ES-I3 (cell line): ENCODE data around the gene DVL3.
"Not testable (repeated sequence)": the region's sequence is repeated elsewhere in the genome, so short reads cannot be mapped to it uniquely, and the experiment has no call there.

Experiments used
- H3K36me3 ChIP-seq: 2 replicates; pipeline ENCODE4 v1.6.1; 2013; ENCODE audit warnings: mild to moderate bottlenecking, low read length, control low read depth, moderate library complexity; ENCODE audit not compliant: insufficient read depth
- H3K4me1 ChIP-seq: 2 replicates; pipeline ENCODE4 v1.6.1; 2013; ENCODE audit warnings: mild to moderate bottlenecking, control low read depth, low read length; ENCODE audit not compliant: insufficient read depth
- H3K9ac ChIP-seq: 2 replicates; pipeline ENCODE4 v1.6.1; 2013; ENCODE audit warnings: low read depth, mild to moderate bottlenecking, low read length, moderate library complexity
- H3K9me3 ChIP-seq: 2 replicates; pipeline ENCODE4 v1.6.1; 2013; ENCODE audit warnings: mild to moderate bottlenecking, low read length, moderate library complexity; ENCODE audit not compliant: control insufficient read depth, insufficient read depth

Gene DVL3

DNA sequence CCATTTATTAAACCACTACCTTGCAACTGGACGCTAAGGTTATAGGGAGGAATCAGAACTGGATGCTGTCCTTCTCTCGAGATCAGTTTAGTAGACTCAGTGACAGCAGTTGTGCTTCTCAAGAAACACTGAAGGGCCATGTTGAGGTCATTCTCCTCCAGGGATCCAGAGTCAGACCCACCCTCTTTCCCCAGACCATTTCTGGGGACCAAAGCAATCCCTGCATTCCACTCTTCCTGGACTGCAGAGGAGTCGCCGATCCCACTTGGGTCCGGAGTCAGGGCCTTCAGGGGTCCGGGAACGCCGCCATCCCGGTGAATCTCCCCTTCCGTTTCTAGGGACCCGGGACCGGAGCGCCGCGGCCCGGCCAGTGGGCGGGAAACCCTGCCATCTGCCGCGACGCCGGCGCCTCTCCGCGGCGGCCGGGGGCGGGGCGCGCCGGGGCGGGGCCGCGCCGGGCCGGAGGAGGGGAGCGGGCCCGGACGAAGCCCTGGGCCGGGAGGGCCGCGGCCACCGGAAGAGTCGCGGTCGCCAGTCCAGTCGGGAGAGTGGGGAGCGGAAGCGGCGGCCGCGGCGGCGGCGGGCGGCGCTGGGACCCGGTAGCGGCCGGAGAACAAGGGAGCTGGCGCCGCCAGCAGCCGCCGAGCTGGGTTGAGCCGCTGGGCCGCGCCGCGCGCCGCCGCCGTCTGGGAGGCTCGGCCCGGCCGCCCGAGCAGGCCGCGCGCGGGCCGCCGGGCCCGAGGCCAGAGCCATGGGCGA lies at the start of gene DVL3:
Gene DVL3 (plus strand): TSS at position 493 of the 759 bp plus-strand sequence. CDS start 259 bp downstream, at position 752.
- H3K9me3 ChIP-seq = no peaks in the 10 kb centered on the region
- peak within 1 kb of the TSS; percentile 99 for H3K9ac ChIP-seq
- no peaks in the 10 kb centered on the region for H3K36me3 ChIP-seq
- H3K4me1 ChIP-seq = peaks cover 7% of the 10 kb centered on the region; the same call in 1 of the 2 replicates

DNA sequence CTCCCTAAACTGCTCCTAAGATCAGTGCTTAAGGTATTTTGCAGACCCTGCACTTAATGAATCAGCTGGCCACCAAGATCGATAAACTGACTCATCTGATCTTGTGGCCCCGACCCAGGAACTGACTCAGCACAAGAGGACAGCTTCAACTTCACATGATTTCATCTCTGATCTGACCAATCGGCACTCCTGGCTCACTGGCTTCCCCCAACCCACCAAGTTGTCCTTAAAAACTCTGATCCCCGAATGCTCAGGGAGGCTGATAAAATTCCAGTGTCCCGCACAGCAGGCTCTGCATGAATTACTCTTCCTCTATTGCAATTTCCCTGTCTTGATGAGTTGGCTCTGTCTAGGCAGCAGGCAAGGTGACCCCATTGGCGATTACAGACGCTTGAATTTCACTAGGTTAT lies 44.9 kb upstream of the DVL3 start:
- H3K9ac ChIP-seq = no peak overlapping the region
- no peaks in the 10 kb centered on the region for H3K4me1 ChIP-seq
- no peaks in the 10 kb centered on the region for H3K9me3 ChIP-seq
- no peaks in the 10 kb centered on the region for H3K36me3 ChIP-seq

DNA sequence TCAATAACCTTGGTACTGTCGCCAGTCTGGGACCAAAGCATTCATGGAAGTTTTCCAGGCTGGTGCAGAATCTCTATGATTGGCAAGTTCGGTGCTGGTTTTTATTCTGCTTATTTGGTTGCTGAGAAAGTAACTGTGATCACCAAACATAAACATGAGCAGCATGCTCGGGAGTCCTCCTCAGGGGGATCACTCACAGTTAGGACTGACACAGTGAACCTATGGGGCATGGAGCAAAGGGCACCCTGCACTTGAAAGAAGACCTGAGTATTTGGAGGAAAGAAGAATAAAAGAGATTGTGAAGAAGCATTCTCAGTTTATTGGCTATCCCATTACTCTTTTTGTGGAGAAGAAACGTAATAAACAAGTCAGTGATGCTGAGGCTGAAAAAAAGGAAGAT lies 39.2 kb upstream of the DVL3 start:
- no peak overlapping the region for H3K9ac ChIP-seq

DNA sequence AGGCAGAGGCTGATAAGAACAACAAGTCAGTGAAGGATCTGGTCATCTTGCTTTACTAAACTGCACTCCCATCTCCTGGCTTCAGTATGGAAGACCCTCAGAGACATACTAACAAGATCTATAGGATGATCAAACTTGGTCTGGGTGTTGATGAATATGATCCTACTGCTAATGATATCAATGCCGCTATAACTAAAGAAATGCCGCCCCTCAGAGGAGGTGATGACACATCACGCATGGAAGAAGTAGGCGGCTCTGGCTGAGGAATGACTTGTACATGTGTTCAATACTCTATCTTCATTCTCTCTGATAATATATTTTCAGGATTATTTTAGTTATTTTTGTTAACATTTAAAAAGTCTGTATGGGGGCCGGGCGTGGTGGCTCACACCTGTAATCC lies 37.5 kb upstream of the DVL3 start:
- H3K36me3 ChIP-seq = no peaks in the 10 kb centered on the region
- H3K4me1 ChIP-seq = no peaks in the 10 kb centered on the region
- no peak overlapping the region for H3K9ac ChIP-seq
- H3K9me3 ChIP-seq = no peaks in the 10 kb centered on the region

More for the DNA sequence above, 39.2 kb upstream of the DVL3 start:
- Histone ChIP-seq H3K9me3 (no peaks in the 10 kb centered on the region), H3K4me1 (no peaks in the 10 kb centered on the region), H3K36me3 (no peaks in the 10 kb centered on the region)

DNA sequence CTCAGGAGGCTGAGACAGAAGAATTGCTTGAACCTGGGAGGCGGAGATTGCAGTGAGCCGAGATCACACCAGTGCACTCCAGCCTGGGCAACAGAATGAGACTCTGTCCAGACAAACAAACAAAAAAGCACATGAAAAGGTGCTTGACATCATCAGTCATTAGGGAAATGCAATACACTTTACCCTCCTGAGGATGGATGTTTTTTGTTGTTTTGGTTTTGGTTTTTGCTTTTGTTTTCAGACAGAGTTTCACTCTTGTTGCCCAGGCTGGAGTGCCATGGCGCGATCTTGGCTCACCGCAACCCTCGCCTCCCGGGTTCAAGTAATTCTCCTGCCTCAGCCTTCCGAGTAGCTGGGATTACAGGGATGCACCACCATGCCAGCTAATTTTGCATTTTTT lies 34.1 kb upstream of the DVL3 start:
- H3K9me3 ChIP-seq, H3K4me1 ChIP-seq, H3K36me3 ChIP-seq, H3K9ac ChIP-seq: not testable (repeated sequence)

DNA sequence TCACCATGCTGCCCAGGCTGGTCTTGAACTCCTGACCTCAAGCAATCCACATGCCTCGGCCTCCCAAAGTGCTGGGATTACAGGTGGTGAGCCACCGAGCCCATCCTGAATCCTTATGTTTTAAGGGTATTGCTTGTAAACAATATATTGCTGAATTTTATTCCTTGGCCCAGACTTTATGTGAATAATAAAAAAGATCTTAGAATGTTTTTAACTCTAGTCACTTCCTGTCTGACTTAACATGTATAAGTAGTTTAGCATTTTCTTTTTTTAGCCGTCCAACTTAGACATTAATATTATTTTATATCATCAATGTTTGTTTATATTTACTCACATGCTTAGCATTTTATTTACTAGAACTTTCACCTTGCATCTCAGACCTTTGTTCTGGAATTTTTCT lies 29.2 kb upstream of the DVL3 start:
- Histone ChIP-seq H3K4me1 (no peaks in the 10 kb centered on the region), H3K9ac (no peak overlapping the region), H3K36me3 (no peaks in the 10 kb centered on the region), H3K9me3 (no peaks in the 10 kb centered on the region)

DNA sequence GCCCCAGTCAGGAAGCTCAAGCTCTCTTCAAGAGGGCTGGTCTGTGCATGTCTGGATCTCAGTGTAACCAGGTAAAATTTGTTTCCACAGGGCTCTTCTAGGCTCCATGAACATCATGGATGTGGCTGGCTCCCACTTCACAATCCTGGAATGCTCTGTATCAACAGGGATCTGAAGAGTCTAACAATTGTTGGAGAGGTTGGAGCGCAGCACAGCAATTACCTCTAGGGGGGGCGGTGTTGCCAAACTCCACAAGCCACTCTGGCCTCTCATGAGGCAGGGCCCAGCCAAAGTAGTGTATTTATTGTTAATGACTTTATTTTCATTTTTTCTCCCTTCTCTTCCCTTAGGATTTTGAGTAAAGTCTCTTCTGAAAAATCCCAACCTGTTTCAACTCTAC lies 26.2 kb upstream of the DVL3 start:
- Histone ChIP-seq H3K9ac (no peak overlapping the region), H3K9me3 (no peaks in the 10 kb centered on the region), H3K36me3 (no peaks in the 10 kb centered on the region), H3K4me1 (no peaks in the 10 kb centered on the region)

DNA sequence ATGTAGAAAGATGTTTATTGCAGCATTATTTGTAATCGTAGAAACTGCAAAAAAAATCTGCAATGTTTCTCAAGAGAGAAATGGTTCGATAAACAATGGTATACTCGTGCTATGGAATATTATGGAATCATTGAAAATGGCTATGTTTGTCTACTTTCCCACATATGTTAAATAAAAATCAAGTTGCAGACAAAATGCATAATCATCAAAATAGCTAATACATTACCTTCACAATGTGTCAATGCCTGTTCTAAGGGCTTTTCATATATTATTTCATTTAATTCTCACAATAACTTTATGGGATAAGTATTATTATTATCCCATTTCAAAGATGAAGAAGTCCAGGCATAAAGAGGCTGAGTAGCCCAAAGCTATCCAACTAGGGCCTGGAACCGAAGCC lies 22.2 kb upstream of the DVL3 start:
- no peak overlapping the region for H3K9ac ChIP-seq
- H3K4me1 ChIP-seq = 0 out of 2 replicates have a peak, but pooled peaks cover 4% of the 10 kb centered on the region
- H3K36me3 ChIP-seq = 0 out of 2 replicates have a peak, but pooled peaks cover 4% of the 10 kb centered on the region
- H3K9me3 ChIP-seq = no peaks in the 10 kb centered on the region

DNA sequence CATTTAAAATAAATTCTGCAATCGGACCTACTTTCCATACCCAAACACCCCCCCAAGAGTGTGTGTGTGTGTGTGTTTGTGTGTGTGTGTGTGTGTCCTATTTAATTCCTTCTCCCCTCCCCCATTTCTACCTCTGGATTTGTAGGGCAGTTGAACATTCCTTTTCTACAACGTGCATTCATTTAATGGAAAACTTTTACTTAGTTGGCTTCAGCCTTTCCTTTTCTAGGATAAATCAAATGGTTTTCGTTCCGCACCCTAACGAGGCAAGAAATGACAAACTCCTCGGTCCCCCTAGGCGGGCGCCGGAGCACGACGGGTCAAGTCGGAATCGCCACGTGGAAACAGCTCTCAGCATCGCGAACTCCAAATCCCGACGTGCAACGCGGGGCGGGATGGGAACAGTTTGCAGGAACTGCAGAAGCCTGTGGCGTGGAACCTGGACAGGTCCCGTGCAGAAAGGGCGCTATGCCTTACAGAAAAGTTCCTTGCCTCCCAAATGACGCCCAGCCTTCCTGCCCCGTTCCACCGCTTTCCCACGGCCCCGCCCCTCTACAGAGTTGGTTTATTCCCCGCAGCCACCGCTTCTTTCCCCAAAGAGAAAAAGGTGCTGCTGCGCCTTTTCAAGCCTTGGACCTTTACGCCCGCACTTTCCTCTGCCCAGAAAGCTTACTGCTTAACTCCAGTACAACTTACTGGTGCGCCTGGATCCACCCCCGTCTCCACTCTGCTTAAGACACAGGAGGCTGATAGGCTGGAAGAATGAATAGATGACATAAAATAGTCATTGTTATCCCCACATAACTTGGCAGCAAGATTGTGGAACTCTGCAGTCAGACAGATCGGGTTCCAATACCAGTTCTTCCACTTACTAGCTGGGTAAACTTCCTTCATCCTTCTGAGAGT lies 21.1 kb upstream of the DVL3 start:
- H3K4me1 ChIP-seq = 0 out of 2 replicates have a peak, but pooled peaks cover 4% of the 10 kb centered on the region
- peak overlapping the region; percentile 93 for H3K9ac ChIP-seq
- no peaks in the 10 kb centered on the region for H3K9me3 ChIP-seq
- H3K36me3 ChIP-seq = 0 out of 2 replicates have a peak, but pooled peaks cover 5% of the 10 kb centered on the region

DNA sequence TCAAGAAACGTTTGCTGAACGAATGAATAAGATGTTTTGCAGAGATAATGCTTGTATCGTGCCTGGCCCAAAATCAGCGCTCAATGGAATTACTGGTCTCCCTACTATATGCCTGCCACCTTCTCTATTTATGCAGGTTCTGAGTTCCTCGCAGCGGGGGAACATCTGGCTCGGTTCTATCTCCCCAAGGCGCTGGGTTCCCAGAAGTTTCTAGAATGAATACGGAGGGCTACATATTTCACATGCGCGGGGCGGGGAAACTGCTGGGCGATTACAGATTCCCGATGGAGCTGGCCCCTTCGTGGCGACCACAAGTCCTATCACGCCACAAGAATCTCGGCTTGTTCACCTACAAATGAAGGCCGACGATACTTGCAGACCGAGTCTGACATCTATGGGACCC lies 20.4 kb upstream of the DVL3 start:
- H3K9me3 ChIP-seq = no peaks in the 10 kb centered on the region
- H3K9ac ChIP-seq = peak overlapping the region; percentile 93
- H3K4me1 ChIP-seq = 0 out of 2 replicates have a peak, but pooled peaks cover 4% of the 10 kb centered on the region
- H3K36me3 ChIP-seq = 0 out of 2 replicates have a peak, but pooled peaks cover 5% of the 10 kb centered on the region

DNA sequence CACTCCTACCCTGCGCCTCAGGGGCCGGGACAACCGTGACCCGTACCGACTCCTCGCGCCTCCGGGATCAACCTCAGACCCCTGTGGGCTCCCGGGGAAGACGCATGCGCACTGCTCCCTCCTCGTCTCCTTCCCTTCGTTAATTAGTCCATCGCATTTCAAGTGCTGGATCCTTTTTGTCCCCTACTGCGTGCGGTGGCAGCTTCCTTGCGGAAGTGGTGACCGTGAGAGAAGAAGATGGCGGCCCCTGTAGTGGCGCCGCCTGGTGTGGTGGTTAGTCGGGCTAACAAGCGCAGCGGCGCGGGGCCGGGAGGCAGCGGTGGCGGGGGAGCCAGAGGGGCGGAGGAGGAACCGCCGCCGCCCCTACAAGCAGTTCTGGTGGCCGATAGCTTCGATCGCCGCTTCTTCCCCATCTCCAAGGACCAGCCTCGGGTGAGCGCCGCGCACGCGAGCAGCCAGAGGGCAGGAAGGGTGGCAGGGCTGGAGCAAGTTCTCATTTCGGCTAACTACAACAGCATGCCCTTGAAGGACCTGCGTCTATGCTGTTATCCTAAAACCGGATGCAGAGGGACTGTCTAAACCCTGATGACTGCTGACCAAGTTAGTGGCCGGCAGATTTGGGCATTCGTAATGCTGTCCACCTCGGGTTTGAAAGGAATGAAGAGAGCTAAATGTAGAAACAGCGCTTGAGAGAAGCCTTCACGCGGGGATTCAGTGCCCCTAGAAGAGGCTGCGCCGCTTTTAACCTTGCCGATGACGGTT lies 19.8 kb upstream of the DVL3 start, which contains the start of gene EIF2B5:
Gene EIF2B5 (plus strand): TSS at position 210 of the 762 bp plus-strand sequence. CDS start 28 bp downstream, at position 238.
- Histone ChIP-seq H3K4me1 (0 out of 2 replicates have a peak, but pooled peaks cover 4% of the 10 kb centered on the region), H3K9ac (peak within 1 kb of the TSS; percentile 93), H3K9me3 (no peaks in the 10 kb centered on the region), H3K36me3 (0 out of 2 replicates have a peak, but pooled peaks cover 5% of the 10 kb centered on the region)

DNA sequence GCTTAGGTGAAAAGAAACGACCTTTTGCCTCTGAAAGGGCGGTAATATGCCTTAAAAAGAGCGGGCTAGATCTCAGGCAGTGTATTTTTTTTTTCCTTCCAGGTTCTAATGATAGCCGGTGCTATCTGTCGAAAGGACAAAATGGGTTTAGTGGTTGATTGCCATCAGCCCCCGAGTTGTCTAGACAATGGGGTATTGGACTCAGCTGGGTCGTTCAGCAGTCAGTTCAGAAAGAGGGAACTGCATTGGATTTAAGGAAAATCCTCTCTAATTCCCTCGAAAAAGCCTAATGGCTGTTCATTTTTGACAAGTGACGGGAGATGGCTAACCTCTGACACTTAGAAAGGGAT lies 19.3 kb upstream of the DVL3 start:
- Histone ChIP-seq H3K36me3 (peaks cover 10% of the 10 kb centered on the region), H3K4me1 (0 out of 2 replicates have a peak, but pooled peaks cover 4% of the 10 kb centered on the region), H3K9me3 (no peaks in the 10 kb centered on the region), H3K9ac (peak overlapping the region; percentile 93)

DNA sequence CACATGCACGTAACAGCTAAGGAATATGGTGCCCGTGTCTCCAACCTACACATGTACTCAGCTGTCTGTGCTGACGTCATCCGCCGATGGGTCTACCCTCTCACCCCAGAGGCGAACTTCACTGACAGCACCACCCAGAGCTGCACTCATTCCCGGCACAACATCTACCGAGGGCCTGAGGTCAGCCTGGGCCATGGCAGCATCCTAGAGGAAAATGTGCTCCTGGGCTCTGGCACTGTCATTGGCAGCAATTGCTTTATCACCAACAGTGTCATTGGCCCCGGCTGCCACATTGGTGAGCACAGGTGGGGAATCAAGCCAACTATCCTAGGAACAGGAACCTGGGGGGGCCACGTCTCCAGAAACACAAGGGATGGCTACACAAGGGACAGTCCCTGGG lies 14.7 kb upstream of the DVL3 start:
- 0 out of 2 replicates have a peak, but pooled peaks cover 4% of the 10 kb centered on the region for H3K4me1 ChIP-seq
- no peaks in the 10 kb centered on the region for H3K9me3 ChIP-seq
- H3K36me3 ChIP-seq = peaks cover 22% of the 10 kb centered on the region
- H3K9ac ChIP-seq = no peak overlapping the region

DNA sequence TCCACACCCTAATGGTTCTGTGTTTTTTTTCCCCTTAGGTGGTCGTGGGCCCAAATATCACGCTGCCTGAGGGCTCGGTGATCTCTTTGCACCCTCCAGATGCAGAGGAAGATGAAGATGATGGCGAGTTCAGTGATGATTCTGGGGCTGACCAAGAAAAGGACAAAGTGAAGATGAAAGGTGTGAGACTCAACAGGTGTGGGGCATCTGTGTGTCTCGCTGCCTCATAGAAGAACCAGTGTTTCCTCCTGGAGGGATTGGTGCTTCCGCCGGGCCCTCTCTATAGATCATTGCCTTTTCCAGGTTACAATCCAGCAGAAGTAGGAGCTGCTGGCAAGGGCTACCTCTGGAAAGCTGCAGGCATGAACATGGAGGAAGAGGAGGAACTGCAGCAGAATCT lies 13.0 kb upstream of the DVL3 start:
- Histone ChIP-seq H3K4me1 (no peaks in the 10 kb centered on the region), H3K9me3 (no peaks in the 10 kb centered on the region), H3K36me3 (peaks cover 22% of the 10 kb centered on the region), H3K9ac (no peak overlapping the region)
